Measurements from ENCODE around the gene AXIN2. TPM values are rescaled to one million over a fixed set of nuclear protein-coding genes. Genes with fewer than 3 reads are reported as not detected.

The AXIN2 gene
- total and polyA plus RNA-seq, 2 donors, result 9.8 to 27.1 TPM

GRCh38 chr17:65542610-65543009 lies 18.8 kb downstream of the AXIN2 start:
- Histone ChIP-seq H3K27ac (ENCODE audit: low read depth in 1 of 2, low read length in 1 of 2) (no peak overlapping the region), H3K4me1 (ENCODE audit: control insufficient read depth in 2 of 2, insufficient read depth in 2 of 2, low read length in 2 of 2) (peaks cover 32 to 63% of the 10 kb centered on the region in 2 donors), H3K9me3 (ENCODE audit: control insufficient read depth in 2 of 2, insufficient read depth in 1 of 2, low read length in 1 of 2) (peaks cover 0 to 8% of the 10 kb centered on the region in 2 donors), H3K36me3 (ENCODE audit: control insufficient read depth in 2 of 2, insufficient read depth in 2 of 2, low read length in 1 of 2) (peaks cover 72 to 94% of the 10 kb centered on the region in 2 donors), H3K27me3 (ENCODE audit: control insufficient read depth in 2 of 2, insufficient read depth in 1 of 2, low read length in 1 of 2) (no peaks in the 10 kb centered on the region), H3K4me3 (ENCODE audit: low read length in 2 of 2) (no peak overlapping the region)
- no peak for DNase-seq (ENCODE audit: low read depth in 6 of 9, low spot score in 9 of 9)

DNA sequence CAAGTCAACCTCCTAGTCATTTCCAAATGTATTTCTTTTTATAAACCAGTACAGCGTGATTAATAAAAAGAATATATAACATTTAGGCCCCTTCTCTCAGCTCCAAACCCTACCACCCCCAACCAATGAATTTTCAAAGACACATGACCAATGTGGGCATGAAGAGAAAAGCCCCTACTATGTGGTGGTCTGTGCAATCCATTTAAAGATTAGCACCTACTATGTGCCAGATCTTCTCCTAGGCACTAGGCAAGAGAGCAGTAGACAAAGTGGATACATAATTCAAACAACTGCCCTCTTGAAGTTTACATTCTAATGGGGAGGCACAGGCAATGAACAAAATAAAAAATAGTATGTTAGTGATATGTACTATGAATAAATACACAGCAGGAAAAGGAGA lies 19.4 kb downstream of the AXIN2 start:
- Histone ChIP-seq H3K27ac (ENCODE audit: low read depth in 1 of 2, low read length in 1 of 2) (no peak overlapping the region), H3K36me3 (ENCODE audit: control insufficient read depth in 2 of 2, insufficient read depth in 2 of 2, low read length in 1 of 2) (peaks cover 74 to 94% of the 10 kb centered on the region in 2 donors), H3K27me3 (ENCODE audit: control insufficient read depth in 2 of 2, insufficient read depth in 1 of 2, low read length in 1 of 2) (no peaks in the 10 kb centered on the region), H3K4me1 (ENCODE audit: control insufficient read depth in 2 of 2, insufficient read depth in 2 of 2, low read length in 2 of 2) (peaks cover 29 to 63% of the 10 kb centered on the region in 2 donors), H3K9me3 (ENCODE audit: control insufficient read depth in 2 of 2, insufficient read depth in 1 of 2, low read length in 1 of 2) (peaks cover 0 to 8% of the 10 kb centered on the region in 2 donors), H3K4me3 (ENCODE audit: low read length in 2 of 2) (no peak overlapping the region)
- no peak for DNase-seq (ENCODE audit: low read depth in 6 of 9, low spot score in 9 of 9)
- WGBS, result 98% methylated on average over 1 of the region's 1 CpG

- no peak for DNase-seq (ENCODE audit: low read depth in 6 of 9, low spot score in 9 of 9)
- Histone ChIP-seq H3K36me3 (ENCODE audit: control insufficient read depth in 2 of 2, insufficient read depth in 2 of 2, low read length in 1 of 2) (peaks cover 74 to 94% of the 10 kb centered on the region in 2 donors), H3K9me3 (ENCODE audit: control insufficient read depth in 2 of 2, insufficient read depth in 1 of 2, low read length in 1 of 2) (peaks cover 0 to 8% of the 10 kb centered on the region in 2 donors), H3K4me3 (ENCODE audit: low read length in 2 of 2) (no peak overlapping the region), H3K27ac (ENCODE audit: low read depth in 1 of 2, low read length in 1 of 2) (no peak overlapping the region), H3K27me3 (ENCODE audit: control insufficient read depth in 2 of 2, insufficient read depth in 1 of 2, low read length in 1 of 2) (no peaks in the 10 kb centered on the region), H3K4me1 (ENCODE audit: control insufficient read depth in 2 of 2, insufficient read depth in 2 of 2, low read length in 2 of 2) (peaks cover 29 to 57% of the 10 kb centered on the region in 2 donors)
- 95% methylated on average over 8 of the region's 8 CpGs for WGBS
Observed at GRCh38 chr17:65541453-65541852, 20.0 kb downstream of the AXIN2 start.

- Histone ChIP-seq H3K27me3 (ENCODE audit: control insufficient read depth in 2 of 2, insufficient read depth in 1 of 2, low read length in 1 of 2) (no peaks in the 10 kb centered on the region), H3K27ac (ENCODE audit: low read depth in 1 of 2, low read length in 1 of 2) (peak overlapping the region in 1 of 2 donors; percentile 76), H3K4me1 (ENCODE audit: control insufficient read depth in 2 of 2, insufficient read depth in 2 of 2, low read length in 2 of 2) (peaks cover 31 to 55% of the 10 kb centered on the region in 2 donors), H3K9me3 (ENCODE audit: control insufficient read depth in 2 of 2, insufficient read depth in 1 of 2, low read length in 1 of 2) (peaks cover 0 to 8% of the 10 kb centered on the region in 2 donors), H3K4me3 (ENCODE audit: low read length in 2 of 2) (no peak overlapping the region), H3K36me3 (ENCODE audit: control insufficient read depth in 2 of 2, insufficient read depth in 2 of 2, low read length in 1 of 2) (peaks cover 72 to 94% of the 10 kb centered on the region in 2 donors)
- peak in 1 of 9 donors; percentile 57 for DNase-seq (ENCODE audit: low read depth in 6 of 9, low spot score in 9 of 9)
- WGBS, result 88% methylated on average over 2 of the region's 2 CpGs
Observed at GRCh38 chr17:65539630-65540266, 21.7 kb downstream of the AXIN2 start.

GRCh38 chr17:65538675-65539529 lies 22.5 kb downstream of the AXIN2 start:
- Histone ChIP-seq H3K9me3 (ENCODE audit: control insufficient read depth in 2 of 2, insufficient read depth in 1 of 2, low read length in 1 of 2) (peaks cover 0 to 8% of the 10 kb centered on the region in 2 donors), H3K4me1 (ENCODE audit: control insufficient read depth in 2 of 2, insufficient read depth in 2 of 2, low read length in 2 of 2) (peaks cover 37 to 58% of the 10 kb centered on the region in 2 donors), H3K36me3 (ENCODE audit: control insufficient read depth in 2 of 2, insufficient read depth in 2 of 2, low read length in 1 of 2) (peaks cover 73 to 95% of the 10 kb centered on the region in 2 donors), H3K27me3 (ENCODE audit: control insufficient read depth in 2 of 2, insufficient read depth in 1 of 2, low read length in 1 of 2) (no peaks in the 10 kb centered on the region), H3K27ac (ENCODE audit: low read depth in 1 of 2, low read length in 1 of 2) (peak overlapping the region; percentile 50 to 76), H3K4me3 (ENCODE audit: low read length in 2 of 2) (peak overlapping the region in 1 of 2 donors; percentile 14)
- DNase-seq (ENCODE audit: low read depth in 6 of 9, low spot score in 9 of 9), result no peak
- 75% methylated on average over 12 of the region's 12 CpGs for WGBS

DNA sequence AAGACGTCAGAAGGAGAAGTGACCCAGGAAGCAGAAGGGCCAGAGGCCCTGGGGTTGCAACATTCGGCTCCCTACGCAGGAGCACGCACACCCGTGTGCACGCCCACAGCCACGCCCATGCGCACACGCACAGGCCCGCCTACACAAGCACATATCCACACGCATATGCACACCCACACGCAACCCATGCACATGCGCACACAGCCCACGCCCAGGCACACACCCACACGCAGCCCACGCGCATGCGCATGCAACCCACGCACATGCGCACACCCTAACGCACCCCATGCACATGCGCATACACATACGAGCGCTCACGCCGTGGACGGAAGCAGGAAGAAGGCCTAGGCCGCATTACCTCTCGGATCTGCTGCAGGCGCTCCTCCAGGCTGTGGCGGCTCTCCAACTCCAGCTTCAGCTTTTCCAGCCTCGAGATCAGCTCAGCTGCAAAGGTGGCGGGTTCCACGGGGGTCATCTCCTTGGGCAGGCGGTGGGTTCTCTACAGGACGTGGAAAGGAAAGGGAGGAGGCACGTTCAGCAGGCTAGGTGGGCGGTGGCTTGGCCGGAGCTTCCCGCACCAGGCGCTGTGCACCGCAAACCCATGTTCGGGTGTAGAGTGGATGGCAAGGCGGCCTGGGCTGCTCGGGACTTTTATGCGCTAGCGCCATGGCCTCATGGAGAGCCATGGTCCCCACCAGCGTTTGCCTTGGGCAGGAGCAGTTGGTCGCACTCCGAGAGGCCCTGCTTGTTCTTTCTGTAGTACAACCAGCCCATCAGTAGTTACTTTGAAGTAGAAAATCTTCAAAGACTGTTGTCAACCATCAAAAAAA lies 23.4 kb downstream of the AXIN2 start:
- H3K27ac ChIP-seq (ENCODE audit: low read depth in 1 of 2, low read length in 1 of 2), result peak overlapping the region in 1 of 2 donors; percentile 60
- 90% methylated on average over 50 of the region's 50 CpGs for WGBS
- peaks cover 0 to 8% of the 10 kb centered on the region in 2 donors for H3K9me3 ChIP-seq (ENCODE audit: control insufficient read depth in 2 of 2, insufficient read depth in 1 of 2, low read length in 1 of 2)
- H3K36me3 ChIP-seq (ENCODE audit: control insufficient read depth in 2 of 2, insufficient read depth in 2 of 2, low read length in 1 of 2), result peaks cover 73 to 95% of the 10 kb centered on the region in 2 donors
- H3K4me3 ChIP-seq (ENCODE audit: low read length in 2 of 2), result no peak overlapping the region
- no peaks in the 10 kb centered on the region for H3K27me3 ChIP-seq (ENCODE audit: control insufficient read depth in 2 of 2, insufficient read depth in 1 of 2, low read length in 1 of 2)
- H3K4me1 ChIP-seq (ENCODE audit: control insufficient read depth in 2 of 2, insufficient read depth in 2 of 2, low read length in 2 of 2), result peaks cover 42 to 67% of the 10 kb centered on the region in 2 donors
- DNase-seq (ENCODE audit: low read depth in 6 of 9, low spot score in 9 of 9), result peak in 1 of 9 donors; percentile 58

- H3K27ac ChIP-seq (ENCODE audit: low read depth in 1 of 2, low read length in 1 of 2), result no peak overlapping the region
- H3K4me1 ChIP-seq (ENCODE audit: control insufficient read depth in 2 of 2, insufficient read depth in 2 of 2, low read length in 2 of 2), result peaks cover 48 to 73% of the 10 kb centered on the region in 2 donors
- H3K27me3 ChIP-seq (ENCODE audit: control insufficient read depth in 2 of 2, insufficient read depth in 1 of 2, low read length in 1 of 2), result no peaks in the 10 kb centered on the region
- peaks cover 76 to 95% of the 10 kb centered on the region in 2 donors for H3K36me3 ChIP-seq (ENCODE audit: control insufficient read depth in 2 of 2, insufficient read depth in 2 of 2, low read length in 1 of 2)
- H3K9me3 ChIP-seq (ENCODE audit: control insufficient read depth in 2 of 2, insufficient read depth in 1 of 2, low read length in 1 of 2), result peaks cover 0 to 8% of the 10 kb centered on the region in 2 donors
- no peak for DNase-seq (ENCODE audit: low read depth in 6 of 9, low spot score in 9 of 9)
- H3K4me3 ChIP-seq (ENCODE audit: low read length in 2 of 2), result no peak overlapping the region
- 97% methylated on average over 35 of the region's 35 CpGs for WGBS
Observed at GRCh38 chr17:65537343-65537844, 24.1 kb downstream of the AXIN2 start.

DNA sequence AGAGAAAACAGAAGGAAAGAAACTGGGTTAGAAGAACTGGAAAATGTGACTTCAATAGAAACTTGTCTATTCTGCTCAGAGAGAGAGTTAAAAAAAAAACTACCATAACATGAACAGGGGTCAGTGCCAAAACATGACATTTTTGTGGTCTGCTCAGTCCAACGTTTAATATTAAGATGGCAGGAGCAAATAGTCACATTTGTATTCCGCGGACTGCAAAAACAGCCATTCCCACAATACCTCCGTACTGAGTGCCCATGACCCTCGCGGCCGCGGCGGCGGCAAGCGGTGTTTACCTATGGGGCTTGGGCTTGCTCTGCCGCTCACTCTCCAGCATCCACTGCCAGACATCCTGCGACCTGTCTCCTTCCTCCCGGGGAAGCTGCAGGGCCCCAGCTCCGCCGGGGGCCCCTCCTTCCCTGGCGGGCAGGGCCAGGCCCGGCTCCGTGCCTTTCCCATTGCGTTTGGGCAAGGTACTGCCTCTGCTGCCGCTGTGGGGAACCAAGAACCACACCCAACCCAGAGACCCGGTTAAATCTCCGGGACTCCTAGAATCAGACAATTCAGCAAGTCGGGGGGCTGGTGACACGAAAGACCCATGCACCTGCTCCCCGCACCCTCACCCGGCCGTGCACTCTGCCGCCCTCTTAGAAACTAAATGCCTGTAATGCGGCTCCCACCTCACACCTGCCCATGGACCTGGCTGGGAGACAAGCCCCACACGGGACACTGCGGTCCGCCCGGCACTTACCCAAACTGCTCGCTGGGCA lies 24.7 kb downstream of the AXIN2 start:
- H3K9me3 ChIP-seq (ENCODE audit: control insufficient read depth in 2 of 2, insufficient read depth in 1 of 2, low read length in 1 of 2), result peaks cover 0 to 8% of the 10 kb centered on the region in 2 donors
- DNase-seq (ENCODE audit: low read depth in 6 of 9, low spot score in 9 of 9), result no peak

More for the DNA sequence above, 24.7 kb downstream of the AXIN2 start:
- no peaks in the 10 kb centered on the region for H3K27me3 ChIP-seq (ENCODE audit: control insufficient read depth in 2 of 2, insufficient read depth in 1 of 2, low read length in 1 of 2)
- no peak overlapping the region for H3K4me3 ChIP-seq (ENCODE audit: low read length in 2 of 2)
- H3K36me3 ChIP-seq (ENCODE audit: control insufficient read depth in 2 of 2, insufficient read depth in 2 of 2, low read length in 1 of 2), result peaks cover 76 to 95% of the 10 kb centered on the region in 2 donors
- WGBS, result 97% methylated on average over 35 of the region's 35 CpGs
- H3K27ac ChIP-seq (ENCODE audit: low read depth in 1 of 2, low read length in 1 of 2), result no peak overlapping the region
- peaks cover 55 to 80% of the 10 kb centered on the region in 2 donors for H3K4me1 ChIP-seq (ENCODE audit: control insufficient read depth in 2 of 2, insufficient read depth in 2 of 2, low read length in 2 of 2)

Measured in thymus (tissue), 11 donors.